Ureter (tissue), 1 donor: ENCODE data around the gene YES1. TPM values are rescaled to one million over a fixed set of nuclear protein-coding genes. Genes with fewer than 3 reads are reported as not detected.
"Not testable (repeated sequence)": the region's sequence is repeated elsewhere in the genome, so short reads cannot be mapped to it uniquely, and the experiment has no call there.

Experiments
- DNase-seq: peaks from one replicate; pipeline ENCODE4 v3.0.0-alpha.2; 2020; ENCODE audit warnings: low spot score
- total RNA-seq: library from RNA; stranded (reverse); gene quantifications from one replicate; pipeline ENCODE4 v1.2.4, GENCODE V29; 2023
- donor health status: DM: yes; HTN: yes; CAD: no.

The YES1 gene
- total RNA-seq, 1 donor from 2014 or later = 42.0 TPM

- not testable (repeated sequence) for DNase-seq
Measured at GRCh38 chr18:730120-730519, 81.9 kb downstream of the YES1 start.

DNA sequence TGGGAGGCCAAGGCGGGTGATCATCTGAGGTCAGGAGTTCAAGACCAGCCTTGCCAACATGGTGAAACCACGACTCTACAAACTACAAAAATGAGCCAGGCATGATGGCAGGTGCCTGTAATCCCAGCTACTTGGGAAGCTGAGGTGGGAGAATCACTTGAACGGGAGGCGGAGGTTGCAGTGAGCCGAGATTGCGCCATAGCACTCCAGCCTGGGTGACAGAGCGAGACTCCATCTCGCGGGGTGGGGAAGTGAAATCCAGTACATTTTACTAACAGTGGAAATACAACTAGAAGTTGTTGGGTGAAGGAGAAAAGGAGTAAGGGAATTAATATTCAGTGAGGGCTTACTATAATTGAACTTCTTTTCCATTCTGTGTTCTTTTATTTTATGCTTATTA lies 86.4 kb downstream of the YES1 start:
- DNase-seq = no peak

DNA sequence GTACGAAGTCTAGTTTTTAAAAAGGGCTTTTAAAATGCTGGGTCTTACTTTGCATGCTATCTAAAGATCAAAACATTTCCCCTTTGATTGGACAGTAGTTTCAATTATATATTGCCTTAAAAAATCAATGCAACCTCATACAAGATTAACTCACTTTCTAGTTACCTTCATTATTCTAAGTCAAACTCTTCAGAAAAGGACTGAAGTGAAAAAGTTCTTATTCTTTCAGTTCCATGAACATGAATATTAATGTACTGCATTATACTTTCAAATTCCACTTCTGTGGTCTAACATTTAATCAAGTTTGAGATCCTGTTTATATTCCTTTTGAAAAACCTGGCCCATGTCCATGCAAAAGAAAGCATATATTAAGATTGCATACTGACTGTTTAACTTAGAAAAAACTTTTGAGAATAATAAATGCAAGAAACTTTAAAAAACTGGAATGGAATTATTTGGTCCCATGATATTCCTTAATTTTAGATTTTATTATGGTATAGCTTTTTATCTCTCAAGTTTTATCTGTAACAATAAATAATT lies 88.4 kb downstream of the YES1 start:
- DNase-seq = no peak

GRCh38 chr18:717003-717402 lies 95.0 kb downstream of the YES1 start:
- no peak for DNase-seq

DNA sequence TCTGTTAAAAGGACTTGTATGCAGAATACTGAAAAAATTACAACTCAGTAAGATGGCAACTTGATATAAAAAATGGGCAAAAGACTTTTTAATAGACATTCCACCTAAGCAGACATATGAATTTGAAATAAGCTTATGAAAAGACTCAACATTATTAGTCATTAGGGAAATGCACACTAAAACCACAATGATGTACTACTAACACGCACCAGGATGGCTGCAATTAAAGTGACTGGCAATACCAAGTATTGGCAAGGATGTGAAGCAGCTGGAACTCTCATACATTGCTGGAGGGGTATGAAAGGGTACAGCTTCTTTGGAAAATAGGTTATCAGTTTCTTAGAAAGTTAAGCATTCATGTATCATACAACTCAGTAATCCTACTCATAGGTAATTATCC lies 96.4 kb downstream of the YES1 start:
- no peak for DNase-seq

DNA sequence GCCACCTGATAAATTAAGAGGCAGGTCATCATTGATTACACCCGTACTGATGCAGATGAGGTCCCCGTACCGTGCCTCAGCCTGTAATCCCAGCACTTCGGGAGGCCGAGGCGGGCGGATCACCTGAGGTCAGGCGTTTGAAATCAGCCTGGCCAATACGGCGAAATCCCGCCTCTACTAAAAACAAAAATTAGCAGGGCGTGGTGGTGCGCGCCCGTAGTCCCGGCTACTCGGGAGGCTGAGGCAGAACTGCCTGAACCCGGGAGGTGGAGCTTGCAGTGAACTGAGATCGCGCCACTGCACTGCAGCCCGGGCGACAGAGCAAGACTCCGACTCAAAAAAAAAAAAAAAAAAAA lies 98.9 kb downstream of the YES1 start:
- no peak for DNase-seq

GRCh38 chr18:712401-713134 lies 99.5 kb downstream of the YES1 start, which contains the start of gene ENOSF1:
Gene ENOSF1 (minus strand): TSS chr18:712630. CDS start chr18:712587, 43 bp downstream.
- peak; percentile 90 for DNase-seq

- DNase-seq = peak; percentile 75
Measured at GRCh38 chr18:711657-712400, 100.2 kb downstream of the YES1 start.

GRCh38 chr18:711310-711656 lies 100.8 kb downstream of the YES1 start:
- no peak for DNase-seq

DNA sequence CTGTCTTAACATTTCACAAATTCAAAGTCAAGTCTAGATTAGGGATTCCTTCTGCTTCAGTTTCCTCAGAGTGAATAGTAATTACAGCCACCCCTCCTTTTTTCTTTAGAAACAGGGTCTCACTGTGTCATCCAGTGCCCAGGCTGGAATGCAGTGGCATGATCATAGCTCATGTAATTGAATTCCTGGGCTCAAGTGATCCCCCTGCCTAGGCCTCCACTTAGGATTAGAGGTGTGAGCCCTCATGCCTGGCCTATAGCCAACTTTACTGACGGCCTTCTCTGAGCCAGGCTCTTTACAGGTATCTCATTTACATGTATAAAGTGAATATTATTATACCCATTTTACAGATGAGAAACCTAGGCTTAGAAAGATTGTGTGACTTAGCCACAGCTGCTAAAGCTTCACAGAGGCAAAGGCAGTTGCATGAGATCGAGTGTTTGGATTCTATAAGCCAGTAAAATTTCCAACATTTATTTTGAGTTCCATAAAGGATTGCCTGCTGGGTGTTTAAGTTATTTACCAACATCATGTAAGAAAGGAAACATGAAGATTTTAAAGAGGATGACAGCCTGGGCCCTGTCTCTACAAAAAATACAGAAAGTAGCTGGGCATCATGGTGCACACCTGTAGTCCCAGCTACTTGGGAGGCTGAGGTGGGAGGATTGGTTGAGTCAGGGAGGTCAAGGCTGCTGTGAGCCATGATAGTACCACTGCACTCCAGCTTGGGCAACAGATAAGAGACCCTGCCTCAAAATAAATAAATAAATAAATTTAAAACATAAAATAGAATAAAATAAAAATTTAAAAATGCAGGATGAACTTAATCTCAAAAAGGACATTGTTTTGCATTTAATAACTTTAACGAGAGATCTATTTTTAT lies 101.4 kb downstream of the YES1 start:
- DNase-seq = no peak

DNA sequence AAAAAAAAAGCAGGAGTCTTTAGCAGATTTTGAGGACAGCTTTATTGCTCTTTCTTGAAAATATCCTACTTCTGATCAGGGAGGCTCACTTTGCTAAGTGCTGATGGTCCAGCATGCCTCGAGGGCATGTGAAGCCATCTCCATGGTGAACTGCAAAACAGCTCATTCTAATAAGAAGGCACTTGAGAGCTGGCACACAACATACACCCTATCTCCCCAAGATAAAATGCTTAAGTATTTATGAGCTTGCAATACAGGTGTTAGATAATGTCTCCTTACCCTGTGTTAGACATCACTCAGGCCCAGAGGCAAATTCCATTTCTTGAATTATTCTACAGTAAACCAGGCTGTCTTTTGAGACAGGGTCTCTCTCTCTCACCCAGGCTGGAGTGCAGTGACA lies 102.3 kb downstream of the YES1 start:
- DNase-seq = no peak

GRCh38 chr18:708096-708495 lies 103.9 kb downstream of the YES1 start:
- DNase-seq = no peak

- no peak for DNase-seq
Measured at GRCh38 chr18:706405-706804, 105.6 kb downstream of the YES1 start.

DNA sequence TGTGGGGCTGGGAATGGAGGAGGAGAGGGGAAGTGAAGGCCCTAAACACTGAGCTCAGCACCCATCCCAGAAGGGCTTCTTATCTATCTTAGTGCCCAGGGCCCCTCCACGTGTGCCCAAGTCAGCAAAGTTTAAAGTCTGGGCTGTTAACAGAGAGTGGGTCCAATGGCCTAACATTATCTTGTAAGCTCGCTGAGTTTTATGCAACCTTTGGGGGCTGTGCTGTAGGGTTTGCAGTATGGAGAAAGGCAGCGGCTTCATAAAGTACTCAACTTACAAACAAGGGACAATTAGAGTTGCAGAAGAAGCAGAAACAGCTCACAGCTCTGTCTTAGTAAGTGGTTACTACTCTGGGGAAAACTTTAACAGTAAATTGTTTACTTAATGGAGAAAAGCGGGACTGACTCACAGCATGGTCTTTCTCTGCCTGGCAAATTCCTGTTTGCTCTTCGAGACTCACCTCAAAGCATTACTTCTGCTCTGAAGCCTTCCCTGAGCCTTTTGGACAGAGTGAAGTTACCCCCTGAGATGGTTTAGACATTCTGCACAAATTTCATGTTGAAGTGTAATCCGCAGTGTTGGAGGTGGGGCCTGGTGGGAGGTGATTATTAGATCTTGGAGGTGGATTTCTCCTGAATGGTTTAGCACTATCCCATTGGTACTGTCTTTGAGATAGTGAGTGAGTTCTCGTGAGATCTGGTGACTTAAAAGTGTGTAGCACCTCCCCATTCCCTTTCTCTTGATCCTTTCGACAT lies 108.7 kb downstream of the YES1 start:
- no peak for DNase-seq

DNA sequence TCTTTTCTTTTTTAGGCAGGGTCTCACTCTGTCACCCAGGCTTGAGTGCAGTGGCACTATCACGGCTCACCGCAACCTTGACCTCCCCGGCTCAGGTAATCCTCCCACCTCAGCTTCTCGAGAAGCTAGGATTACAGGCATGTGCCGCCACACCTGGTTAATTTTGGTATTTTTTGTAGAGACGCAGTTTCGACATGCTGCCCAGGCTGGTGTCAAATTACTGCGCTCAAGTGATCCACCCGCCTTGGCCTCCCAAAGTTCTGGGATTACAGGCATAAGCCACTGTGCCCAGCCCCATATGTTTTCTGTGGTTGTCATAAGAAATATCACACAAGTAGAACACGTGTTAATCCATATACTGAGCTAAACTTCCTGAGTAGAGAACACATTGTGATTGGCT lies 114.2 kb downstream of the YES1 start:
- no peak for DNase-seq

- DNase-seq = no peak
Measured at GRCh38 chr18:697012-697411, 115.0 kb downstream of the YES1 start.

GRCh38 chr18:693466-694187 lies 118.4 kb downstream of the YES1 start:
- DNase-seq = no peak

DNA sequence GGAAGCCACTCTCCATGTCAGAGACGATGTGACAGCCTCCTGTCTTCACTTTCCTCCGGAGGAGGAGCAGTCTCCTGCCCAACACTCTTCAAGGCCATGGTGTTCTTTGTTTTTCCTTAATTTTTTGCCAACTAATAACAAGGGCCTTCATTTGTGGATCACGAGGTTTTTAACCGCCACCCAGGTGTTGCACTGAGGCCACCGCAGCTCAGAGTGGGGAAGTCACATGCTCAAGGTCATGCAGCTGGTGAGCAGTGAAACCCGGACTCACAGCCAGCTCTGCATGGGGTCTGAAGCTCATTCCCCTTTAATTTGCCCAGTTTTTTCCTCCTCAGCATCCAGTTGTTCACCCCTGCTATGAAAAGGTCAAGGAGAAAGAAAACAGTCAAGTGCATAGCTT lies 119.2 kb downstream of the YES1 start:
- DNase-seq = no peak

- no peak for DNase-seq
Measured at GRCh38 chr18:688323-688722, 123.7 kb downstream of the YES1 start.

DNA sequence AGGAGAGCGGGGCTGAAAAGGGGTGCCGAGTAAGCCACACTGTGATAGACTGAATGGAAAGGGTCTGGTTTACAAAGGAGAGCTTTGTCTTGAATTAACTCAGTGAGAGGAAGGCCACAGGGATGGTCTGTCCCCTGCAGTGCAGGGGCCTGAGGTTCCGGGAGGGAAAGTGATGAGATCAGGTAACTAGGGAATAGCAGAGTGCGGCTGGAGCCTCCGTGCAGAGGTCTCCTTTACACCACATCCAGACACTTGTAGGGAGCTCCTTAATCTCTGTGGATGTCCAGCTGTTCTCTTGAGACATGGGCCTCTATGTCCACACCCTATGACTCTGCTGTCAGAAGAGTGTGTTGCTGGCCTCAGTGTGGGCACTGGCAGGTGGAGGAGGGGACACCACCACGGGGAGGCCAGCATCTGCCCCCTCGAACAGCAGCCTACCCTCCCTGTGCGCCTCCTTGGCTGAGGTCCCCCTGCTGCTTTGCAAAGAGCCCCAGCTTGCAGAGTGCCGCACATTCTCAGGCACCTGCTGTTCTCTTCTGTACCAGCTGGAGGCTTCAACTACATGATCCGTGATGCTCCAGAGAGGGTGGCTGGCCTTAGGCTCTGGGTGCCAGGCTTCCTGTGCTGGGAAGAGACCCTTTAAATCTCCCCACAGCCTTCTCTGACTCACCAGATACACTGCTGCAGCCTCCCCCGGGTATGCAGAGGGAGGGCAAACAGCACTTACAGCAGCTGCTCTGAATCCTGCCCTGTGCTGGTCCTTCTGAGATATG lies 125.5 kb downstream of the YES1 start:
- DNase-seq = no peak
